Neural cell (in vitro differentiated cells): ENCODE data around the gene SCCPDH. TPM values are rescaled to one million over a fixed set of nuclear protein-coding genes. Genes with fewer than 3 reads are reported as not detected.

ENCODE experiments used
- H2AFZ ChIP-seq: fragments of 200-600, 300-800 bp; sonication (generic), shearing (Covaris generic); 2 replicates; pipeline ENCODE4 v1.6.0; 2014; ENCODE audit warnings: low read depth, mild to moderate bottlenecking, antibody characterized with exemption, low read length, moderate library complexity
- H3F3A ChIP-seq: fragments of 200-600 bp; shearing (Covaris generic); 2 replicates; pipeline ENCODE4 v1.6.1; 2016; ENCODE audit warnings: mild to moderate bottlenecking, moderate library complexity, mixed read lengths, antibody characterized with exemption, low read length; ENCODE audit not compliant: insufficient read depth, poor library complexity, severe bottlenecking
- H3K27ac ChIP-seq: fragments of 200-600, 300-800 bp; sonication (generic), shearing (Covaris generic); 2 replicates; pipeline ENCODE4 v1.5.1; 2014; ENCODE audit warnings: mild to moderate bottlenecking, low read length, moderate library complexity
- H3K27me3 ChIP-seq: fragments of 300-800, 200-600 bp; sonication (generic), shearing (Covaris generic); 2 replicates; pipeline ENCODE4 v1.6.0; 2014; ENCODE audit warnings: mild to moderate bottlenecking, low read depth, low read length, moderate library complexity; ENCODE audit not compliant: insufficient read depth
- H3K36me3 ChIP-seq: fragments of 300-800, 200-600 bp; sonication (generic), shearing (Covaris generic); 2 replicates; pipeline ENCODE4 v1.5.1; 2014; ENCODE audit warnings: mild to moderate bottlenecking, antibody characterized with exemption, low read length, moderate library complexity; ENCODE audit not compliant: insufficient read depth
- H3K4me2 ChIP-seq: fragments of 300-800, 200-600 bp; sonication (generic), shearing (Covaris generic); 2 replicates; pipeline ENCODE4 v1.6.0; 2014; ENCODE audit warnings: mild to moderate bottlenecking, low read length
- H3K4me3 ChIP-seq: fragments of 300-800, 200-600 bp; sonication (generic), shearing (Covaris generic); 2 replicates; pipeline ENCODE4 v1.5.1; 2014; ENCODE audit warnings: mild to moderate bottlenecking, low read length, moderate library complexity
- H3K79me2 ChIP-seq: fragments of 200-600 bp; shearing (Covaris generic); replicated peaks from 2 replicates; pipeline ENCODE4 v1.6.0; 2014; ENCODE audit warnings: mild to moderate bottlenecking, low read length, moderate library complexity; ENCODE audit not compliant: insufficient read depth
- H3K9ac ChIP-seq: fragments of 300-800, 200-600 bp; sonication (generic), shearing (Covaris generic); 2 replicates; pipeline ENCODE4 v1.6.1; 2016; ENCODE audit warnings: mild to moderate bottlenecking, low read length, mixed read lengths
- H3K9me2 ChIP-seq: fragments of 200-600 bp; shearing (Covaris generic); 2 replicates; pipeline ENCODE4 v1.6.1; 2016; ENCODE audit warnings: mild to moderate bottlenecking, low read length, mixed read lengths; ENCODE audit not compliant: insufficient read depth
- H3K9me3 ChIP-seq: fragments of 200-600, 300-800 bp; sonication (generic), shearing (Covaris generic); 2 replicates; pipeline ENCODE4 v1.6.1; 2016; ENCODE audit warnings: mild to moderate bottlenecking, mixed run types, low read length, moderate library complexity, mixed read lengths
- H4K20me1 ChIP-seq: fragments of 200-600 bp; shearing (Covaris generic); 2 replicates; pipeline ENCODE4 v1.6.1; 2016; ENCODE audit warnings: mild to moderate bottlenecking, mixed run types; ENCODE audit not compliant: insufficient read depth
- EP300 ChIP-seq: fragments of 450-650 bp; conservative IDR thresholded peaks from 2 replicates; pipeline ENCODE4 v1.6.1; 2014; ENCODE audit warnings: antibody characterized with exemption, mild to moderate bottlenecking, moderate library complexity; ENCODE audit not compliant: poor library complexity, severe bottlenecking
- EZH2 ChIP-seq: fragments of 200-600, 300-800 bp; shearing (Covaris generic), sonication (generic); IDR thresholded peaks from 2 replicates; pipeline ENCODE4 v1.6.1; 2014; ENCODE audit warnings: antibody characterized with exemption, low read length, borderline replicate concordance, mild to moderate bottlenecking; ENCODE audit not compliant: insufficient read depth, poor library complexity, severe bottlenecking
- MXI1 ChIP-seq: fragments of 450-650 bp; conservative IDR thresholded peaks from 2 replicates; pipeline ENCODE4 v1.6.1; 2014; ENCODE audit warnings: antibody characterized with exemption, mild to moderate bottlenecking; ENCODE audit not compliant: poor library complexity, severe bottlenecking
- POLR2AphosphoS5 ChIP-seq: IDR thresholded peaks from 2 replicates; pipeline ENCODE4 v1.6.1; 2012
- RAD21 ChIP-seq: fragments of 450-650 bp; conservative IDR thresholded peaks from 2 replicates; pipeline ENCODE4 v1.6.1; 2014; ENCODE audit warnings: antibody characterized with exemption, mild to moderate bottlenecking, moderate library complexity
- SMC3 ChIP-seq: fragments of 450-650 bp; conservative IDR thresholded peaks from 2 replicates; pipeline ENCODE4 v1.6.1; 2014; ENCODE audit warnings: antibody characterized with exemption, mild to moderate bottlenecking, moderate library complexity; ENCODE audit not compliant: poor library complexity
- TAF1 ChIP-seq: IDR thresholded peaks from 2 replicates; pipeline ENCODE4 v1.6.1; 2012; ENCODE audit warnings: low read depth
- polyA plus RNA-seq: library from polyadenylated mRNA; depleted of rRNA; stranded (reverse); fragments of >200 nt; gene quantifications from 2 replicates; pipeline ENCODE4 v1.2.3, GENCODE V29; 2014
- TF ChIP-seq, protein P1 (sequence below): fragments of 450-650 bp; IDR thresholded peaks from 2 replicates; pipeline ENCODE4 v1.5.1; 2014; ENCODE audit warnings: antibody characterized with exemption, mild to moderate bottlenecking, moderate library complexity; ENCODE audit not compliant: poor library complexity, severe bottlenecking
- TF ChIP-seq, protein P2 (sequence below): IDR thresholded peaks from 2 replicates; pipeline ENCODE4 v1.6.1; 2012; ENCODE audit warnings: borderline replicate concordance

Gene SCCPDH
- polyA plus RNA-seq, 1 donor from 2014 or later: 94.2 TPM

DNA sequence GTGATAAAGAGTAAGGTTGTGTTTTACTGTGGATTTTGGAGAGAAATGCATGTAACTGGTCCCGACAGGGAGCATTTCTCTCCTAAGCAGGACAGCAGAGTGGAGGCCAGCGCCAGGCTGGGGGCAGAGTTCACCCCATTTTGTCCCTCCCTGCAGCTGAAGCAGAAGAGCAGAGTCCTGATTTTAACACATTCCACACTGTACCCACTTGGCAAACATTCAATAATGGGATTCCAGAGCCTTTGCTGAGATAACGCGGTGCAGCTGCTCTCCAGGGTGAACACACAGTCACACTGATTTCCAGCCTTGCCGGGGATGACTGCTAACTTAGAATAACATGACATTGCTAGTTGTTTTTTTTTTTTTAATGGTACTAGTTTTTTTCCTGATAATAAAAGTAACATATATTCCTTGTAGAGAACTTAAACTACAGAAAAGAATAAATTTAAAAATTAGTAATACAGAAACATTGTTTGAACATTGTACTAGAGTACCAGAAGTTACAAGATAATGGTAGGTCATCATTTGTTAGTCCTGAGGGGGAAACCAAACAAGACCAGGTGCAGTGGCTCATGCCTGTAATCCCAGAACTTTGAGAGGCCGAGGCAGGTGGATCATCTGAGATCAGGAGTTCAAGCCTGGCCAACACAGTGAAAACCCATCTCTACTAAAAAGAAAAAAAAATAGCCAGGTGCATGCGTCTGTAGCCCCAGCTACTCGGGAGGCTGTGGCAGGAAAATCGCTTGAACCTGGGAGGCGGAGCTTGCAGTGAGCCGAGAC lies 77.2 kb downstream of the SCCPDH start:
- H3K79me2 ChIP-seq: no peaks in the 10 kb centered on the region
- H3K9me2 ChIP-seq: no peaks in the 10 kb centered on the region
- H3K9me3 ChIP-seq: no peaks in the 10 kb centered on the region
- no peak overlapping the region for H3K9ac ChIP-seq
- no peaks in the 10 kb centered on the region for H3K27me3 ChIP-seq
- no peak overlapping the region for H2AFZ ChIP-seq
- no peak overlapping the region for H3K4me3 ChIP-seq
- no peaks in the 10 kb centered on the region for H4K20me1 ChIP-seq
- no peaks in the 10 kb centered on the region for H3F3A ChIP-seq
- H3K27ac ChIP-seq: no peak overlapping the region
- no peaks in the 10 kb centered on the region for H3K36me3 ChIP-seq
- TF ChIP-seq EZH2 (no peak), RAD21 (no peak), SMC3 (no peak), POLR2AphosphoS5 (no peak), TAF1 (no peak), MXI1 (no peak), EP300 (no peak)
- TF ChIP-seq, protein P1, sequence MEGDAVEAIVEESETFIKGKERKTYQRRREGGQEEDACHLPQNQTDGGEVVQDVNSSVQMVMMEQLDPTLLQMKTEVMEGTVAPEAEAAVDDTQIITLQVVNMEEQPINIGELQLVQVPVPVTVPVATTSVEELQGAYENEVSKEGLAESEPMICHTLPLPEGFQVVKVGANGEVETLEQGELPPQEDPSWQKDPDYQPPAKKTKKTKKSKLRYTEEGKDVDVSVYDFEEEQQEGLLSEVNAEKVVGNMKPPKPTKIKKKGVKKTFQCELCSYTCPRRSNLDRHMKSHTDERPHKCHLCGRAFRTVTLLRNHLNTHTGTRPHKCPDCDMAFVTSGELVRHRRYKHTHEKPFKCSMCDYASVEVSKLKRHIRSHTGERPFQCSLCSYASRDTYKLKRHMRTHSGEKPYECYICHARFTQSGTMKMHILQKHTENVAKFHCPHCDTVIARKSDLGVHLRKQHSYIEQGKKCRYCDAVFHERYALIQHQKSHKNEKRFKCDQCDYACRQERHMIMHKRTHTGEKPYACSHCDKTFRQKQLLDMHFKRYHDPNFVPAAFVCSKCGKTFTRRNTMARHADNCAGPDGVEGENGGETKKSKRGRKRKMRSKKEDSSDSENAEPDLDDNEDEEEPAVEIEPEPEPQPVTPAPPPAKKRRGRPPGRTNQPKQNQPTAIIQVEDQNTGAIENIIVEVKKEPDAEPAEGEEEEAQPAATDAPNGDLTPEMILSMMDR: no peak
- TF ChIP-seq, protein P2, sequence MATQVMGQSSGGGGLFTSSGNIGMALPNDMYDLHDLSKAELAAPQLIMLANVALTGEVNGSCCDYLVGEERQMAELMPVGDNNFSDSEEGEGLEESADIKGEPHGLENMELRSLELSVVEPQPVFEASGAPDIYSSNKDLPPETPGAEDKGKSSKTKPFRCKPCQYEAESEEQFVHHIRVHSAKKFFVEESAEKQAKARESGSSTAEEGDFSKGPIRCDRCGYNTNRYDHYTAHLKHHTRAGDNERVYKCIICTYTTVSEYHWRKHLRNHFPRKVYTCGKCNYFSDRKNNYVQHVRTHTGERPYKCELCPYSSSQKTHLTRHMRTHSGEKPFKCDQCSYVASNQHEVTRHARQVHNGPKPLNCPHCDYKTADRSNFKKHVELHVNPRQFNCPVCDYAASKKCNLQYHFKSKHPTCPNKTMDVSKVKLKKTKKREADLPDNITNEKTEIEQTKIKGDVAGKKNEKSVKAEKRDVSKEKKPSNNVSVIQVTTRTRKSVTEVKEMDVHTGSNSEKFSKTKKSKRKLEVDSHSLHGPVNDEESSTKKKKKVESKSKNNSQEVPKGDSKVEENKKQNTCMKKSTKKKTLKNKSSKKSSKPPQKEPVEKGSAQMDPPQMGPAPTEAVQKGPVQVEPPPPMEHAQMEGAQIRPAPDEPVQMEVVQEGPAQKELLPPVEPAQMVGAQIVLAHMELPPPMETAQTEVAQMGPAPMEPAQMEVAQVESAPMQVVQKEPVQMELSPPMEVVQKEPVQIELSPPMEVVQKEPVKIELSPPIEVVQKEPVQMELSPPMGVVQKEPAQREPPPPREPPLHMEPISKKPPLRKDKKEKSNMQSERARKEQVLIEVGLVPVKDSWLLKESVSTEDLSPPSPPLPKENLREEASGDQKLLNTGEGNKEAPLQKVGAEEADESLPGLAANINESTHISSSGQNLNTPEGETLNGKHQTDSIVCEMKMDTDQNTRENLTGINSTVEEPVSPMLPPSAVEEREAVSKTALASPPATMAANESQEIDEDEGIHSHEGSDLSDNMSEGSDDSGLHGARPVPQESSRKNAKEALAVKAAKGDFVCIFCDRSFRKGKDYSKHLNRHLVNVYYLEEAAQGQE: no peak
- H3K4me2 ChIP-seq: no peak overlapping the region

DNA sequence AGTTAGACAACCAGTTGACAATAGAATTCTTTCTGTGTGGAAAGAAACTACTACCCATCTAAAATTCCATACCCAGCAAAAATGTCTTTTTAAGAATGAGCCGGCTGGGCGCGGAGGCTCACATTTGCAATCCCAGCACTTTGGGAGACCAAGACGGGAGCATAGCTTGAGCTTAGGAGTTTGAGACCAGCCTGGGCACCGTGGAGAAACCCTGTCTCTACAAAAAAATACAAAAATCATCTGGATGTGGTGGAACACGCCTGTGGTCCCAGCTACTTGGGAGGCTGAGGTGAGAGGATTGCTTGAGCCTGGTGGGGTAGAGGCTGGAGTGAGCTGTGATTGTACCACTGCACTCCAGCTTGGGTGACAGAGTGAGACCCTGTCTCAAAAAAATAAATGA lies 79.2 kb downstream of the SCCPDH start:
- no peak overlapping the region for H3K27ac ChIP-seq
- no peaks in the 10 kb centered on the region for H4K20me1 ChIP-seq
- H3K4me3 ChIP-seq: no peak overlapping the region
- TF ChIP-seq SMC3 (no peak), EZH2 (no peak), EP300 (no peak), RAD21 (no peak), TAF1 (no peak), POLR2AphosphoS5 (no peak), MXI1 (no peak)
- TF ChIP-seq, protein P1: no peak
- TF ChIP-seq, protein P2: no peak
- no peaks in the 10 kb centered on the region for H3K27me3 ChIP-seq
- H2AFZ ChIP-seq: no peak overlapping the region
- H3K79me2 ChIP-seq: no peaks in the 10 kb centered on the region
- H3F3A ChIP-seq: no peaks in the 10 kb centered on the region
- H3K4me2 ChIP-seq: no peak overlapping the region
- H3K9me2 ChIP-seq: no peaks in the 10 kb centered on the region
- H3K36me3 ChIP-seq: no peaks in the 10 kb centered on the region
- no peaks in the 10 kb centered on the region for H3K9me3 ChIP-seq
- H3K9ac ChIP-seq: no peak overlapping the region
